DOHH2 (cell line): ENCODE results near the gene C12orf56.

Experiments used
- EZH2phosphoT487 ChIP-seq: fragments of 200-600 bp; sonication (generic); IDR thresholded peaks from 2 replicates; pipeline ENCODE4 v1.6.1; 2017; ENCODE audit warnings: borderline replicate concordance, mild to moderate bottlenecking, antibody characterized with exemption, low read length, moderate library complexity, mixed read lengths
- TF ChIP-seq, protein P1 (sequence below): fragments of 200-600 bp; sonication (generic); IDR thresholded peaks from one replicate; pipeline ENCODE4 v1.5.1; 2014; ENCODE audit warnings: antibody characterized with exemption, mild to moderate bottlenecking, low read depth, low read length; ENCODE audit not compliant: poor library complexity, severe bottlenecking

DNA sequence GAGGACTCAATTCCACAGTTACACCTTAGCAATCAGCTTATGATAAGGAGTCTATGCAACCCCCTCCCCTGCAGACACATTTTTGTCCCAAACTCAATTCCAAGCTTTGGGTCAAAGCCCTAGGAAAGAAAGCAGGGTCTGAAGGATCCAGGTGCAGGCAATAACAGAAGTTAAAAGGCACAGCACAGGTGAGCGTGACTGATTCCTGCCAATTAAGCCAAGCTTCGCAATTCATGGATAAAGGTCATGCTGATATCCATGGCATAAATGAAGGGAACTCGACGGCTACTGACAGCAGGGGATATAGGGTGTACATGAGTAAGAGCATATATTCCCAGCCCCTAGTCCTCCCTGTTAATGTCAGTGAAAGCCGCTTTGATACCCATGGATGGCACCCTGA, 39.3 kb downstream of the C12orf56 start:
- TF ChIP-seq, protein P1, sequence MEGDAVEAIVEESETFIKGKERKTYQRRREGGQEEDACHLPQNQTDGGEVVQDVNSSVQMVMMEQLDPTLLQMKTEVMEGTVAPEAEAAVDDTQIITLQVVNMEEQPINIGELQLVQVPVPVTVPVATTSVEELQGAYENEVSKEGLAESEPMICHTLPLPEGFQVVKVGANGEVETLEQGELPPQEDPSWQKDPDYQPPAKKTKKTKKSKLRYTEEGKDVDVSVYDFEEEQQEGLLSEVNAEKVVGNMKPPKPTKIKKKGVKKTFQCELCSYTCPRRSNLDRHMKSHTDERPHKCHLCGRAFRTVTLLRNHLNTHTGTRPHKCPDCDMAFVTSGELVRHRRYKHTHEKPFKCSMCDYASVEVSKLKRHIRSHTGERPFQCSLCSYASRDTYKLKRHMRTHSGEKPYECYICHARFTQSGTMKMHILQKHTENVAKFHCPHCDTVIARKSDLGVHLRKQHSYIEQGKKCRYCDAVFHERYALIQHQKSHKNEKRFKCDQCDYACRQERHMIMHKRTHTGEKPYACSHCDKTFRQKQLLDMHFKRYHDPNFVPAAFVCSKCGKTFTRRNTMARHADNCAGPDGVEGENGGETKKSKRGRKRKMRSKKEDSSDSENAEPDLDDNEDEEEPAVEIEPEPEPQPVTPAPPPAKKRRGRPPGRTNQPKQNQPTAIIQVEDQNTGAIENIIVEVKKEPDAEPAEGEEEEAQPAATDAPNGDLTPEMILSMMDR: no peak
- no peak for TF ChIP-seq EZH2phosphoT487
